HG03039 (cell line): ENCODE data around the gene FOXD1.

Experiments
- ATAC-seq: cut with Tn5 transposase; IDR thresholded peaks from one replicate; pipeline ENCODE4 v1.9.1; 2021; ENCODE audit warnings: mild to moderate bottlenecking, moderate library complexity; ENCODE audit not compliant: unreplicated experiment

FOXD1 gene

DNA sequence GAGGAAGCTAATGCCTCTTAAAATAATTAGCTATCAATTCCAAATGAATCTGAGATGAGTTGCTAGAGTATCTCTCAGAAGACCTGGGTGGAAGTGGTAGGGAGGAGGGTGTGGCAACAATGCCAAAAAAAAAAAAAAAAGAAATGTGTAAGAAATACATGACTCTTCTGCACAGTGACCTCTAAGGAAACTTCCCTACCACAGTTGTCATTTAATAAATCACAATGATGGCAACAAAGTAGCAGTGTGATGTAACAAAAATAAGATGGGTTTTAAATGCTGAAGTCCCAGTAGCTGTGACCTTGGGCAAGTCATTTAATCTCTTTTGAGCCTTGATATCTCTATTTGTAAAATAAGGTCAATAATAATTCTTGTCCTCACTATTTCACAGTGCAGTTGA is 7.2 kb downstream of the FOXD1 start:
- no peak for ATAC-seq

DNA sequence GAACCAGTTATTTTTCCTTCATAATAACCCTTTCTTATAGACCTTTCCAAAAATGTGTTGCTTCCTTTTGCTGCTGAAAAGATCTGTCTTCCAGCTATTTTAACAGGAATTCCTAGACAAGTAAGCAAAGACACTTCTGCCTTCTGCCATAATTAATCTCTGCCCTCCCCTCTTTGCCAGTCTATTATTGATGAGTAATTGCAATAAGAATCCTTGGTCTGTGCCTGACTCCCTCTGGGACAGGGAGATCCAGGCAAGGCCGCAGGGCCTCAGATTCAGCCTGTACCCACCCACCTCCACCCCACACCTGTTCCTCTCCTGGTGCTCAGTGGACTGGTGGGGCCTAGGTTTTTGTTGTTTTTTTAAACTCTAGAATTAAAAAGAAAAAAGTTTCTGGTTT is 8.3 kb downstream of the FOXD1 start:
- no peak for ATAC-seq

DNA sequence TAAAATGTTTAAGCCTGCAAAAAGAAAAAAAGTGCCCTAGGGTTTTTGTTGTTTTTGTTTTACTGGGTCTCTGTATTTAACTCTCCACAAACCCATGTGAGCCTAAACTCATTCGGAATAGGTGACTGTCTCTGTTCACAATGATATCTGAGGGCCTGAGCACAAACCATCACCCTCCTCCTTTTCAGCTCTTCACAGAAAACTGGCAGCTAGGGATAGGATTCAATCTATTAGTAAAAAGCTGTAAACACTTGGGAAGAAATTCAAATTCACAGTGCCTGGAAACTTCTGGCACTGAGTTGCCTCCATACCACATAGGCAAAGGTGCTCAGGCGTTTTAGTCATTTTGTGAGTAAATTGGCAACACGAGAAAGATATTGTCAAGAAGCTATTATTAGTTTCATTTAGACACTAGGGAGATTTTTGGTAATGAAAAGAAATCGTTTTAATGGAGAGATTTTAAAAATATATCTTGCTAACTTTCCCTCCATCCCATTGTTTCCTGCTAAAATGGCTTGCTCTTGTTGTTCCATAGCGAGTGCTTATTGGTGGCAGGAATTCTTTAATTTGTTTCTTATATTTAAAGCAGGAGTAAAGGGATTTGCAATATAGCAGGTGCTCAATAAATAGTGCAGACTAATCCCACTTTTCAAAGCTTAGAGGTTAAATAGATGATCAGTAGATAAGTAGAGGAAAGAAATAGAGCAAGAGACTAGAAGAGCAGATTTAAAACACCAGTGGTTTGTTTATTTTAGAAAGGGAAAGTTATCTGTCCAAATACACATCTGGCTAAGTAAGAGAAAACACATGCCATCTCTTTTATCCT is 9.7 kb downstream of the FOXD1 start:
- no peak for ATAC-seq

DNA sequence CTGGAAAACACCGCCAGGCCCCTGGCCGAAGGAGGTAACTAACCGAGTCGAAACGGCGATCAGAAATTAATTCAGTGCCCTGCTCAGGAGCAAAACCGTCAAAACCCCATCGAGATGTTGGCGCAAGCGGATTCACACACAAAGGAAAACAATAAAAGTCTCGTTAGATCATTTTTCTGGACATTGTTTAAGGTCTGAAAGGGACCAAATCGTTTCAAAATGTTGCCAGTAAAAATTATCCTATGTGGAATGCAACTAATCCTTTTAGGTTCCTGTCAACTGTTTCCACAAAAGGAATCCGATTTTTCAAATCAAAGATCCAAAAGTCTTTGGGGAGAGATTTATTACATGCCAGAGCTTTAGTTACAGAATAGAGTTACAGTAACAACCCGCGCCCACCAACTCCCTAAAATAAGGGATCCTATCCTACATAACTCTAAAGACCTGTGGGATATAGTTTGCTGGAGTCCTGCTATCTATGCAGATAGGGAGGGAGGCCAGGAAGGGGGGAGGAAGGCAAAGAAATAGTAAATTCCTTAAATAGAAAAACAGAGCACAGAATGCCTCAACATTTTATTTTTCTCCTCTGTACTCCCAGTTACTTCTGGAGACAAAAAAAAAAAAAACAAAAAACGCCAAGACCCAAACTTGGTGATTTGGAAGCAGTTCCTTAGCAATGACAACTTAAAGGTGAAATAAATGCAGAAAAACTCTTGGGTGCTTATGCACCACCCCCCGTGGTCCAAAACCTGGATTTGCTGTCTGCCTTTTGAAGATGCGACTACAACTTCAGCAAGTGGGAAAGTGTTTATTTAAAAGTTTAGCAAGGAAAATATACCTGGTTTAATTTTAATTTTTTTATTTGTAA is 10.6 kb downstream of the FOXD1 start:
- no peak for ATAC-seq

DNA sequence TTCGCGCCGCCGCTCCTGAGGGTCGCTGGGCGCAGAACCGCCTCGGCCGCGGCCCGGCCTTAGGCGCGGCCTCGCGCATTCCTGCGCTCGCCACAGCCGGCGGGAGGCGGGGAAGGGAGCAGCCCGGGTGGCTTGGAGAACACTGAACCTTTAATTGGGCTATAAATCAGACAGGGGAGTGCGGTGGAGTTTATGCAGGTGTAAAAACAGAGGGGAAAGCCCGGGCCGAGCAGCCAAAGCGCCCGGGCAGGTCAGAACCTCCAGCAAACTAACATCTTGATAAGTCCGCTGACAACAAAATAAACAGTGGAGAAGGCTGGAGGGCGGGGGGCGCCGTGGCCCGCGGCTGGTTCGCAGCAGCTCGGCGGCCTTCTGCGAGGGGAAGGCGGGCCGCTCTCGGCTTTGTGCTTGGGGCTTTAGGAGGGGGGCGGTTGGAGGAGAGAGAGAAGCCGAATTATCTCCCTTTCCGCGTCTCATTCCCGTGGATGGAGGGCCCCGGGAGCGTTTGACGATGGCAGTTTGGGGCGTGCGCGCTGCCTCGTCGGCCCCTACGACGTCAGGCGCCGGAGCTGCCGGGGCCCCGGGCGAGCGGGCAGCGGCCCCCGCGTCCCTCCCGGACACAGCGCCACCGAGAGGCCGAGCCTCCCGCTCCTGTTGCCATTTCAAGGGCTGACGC is 11.3 kb downstream of the FOXD1 start:
- ATAC-seq, result no peak

DNA sequence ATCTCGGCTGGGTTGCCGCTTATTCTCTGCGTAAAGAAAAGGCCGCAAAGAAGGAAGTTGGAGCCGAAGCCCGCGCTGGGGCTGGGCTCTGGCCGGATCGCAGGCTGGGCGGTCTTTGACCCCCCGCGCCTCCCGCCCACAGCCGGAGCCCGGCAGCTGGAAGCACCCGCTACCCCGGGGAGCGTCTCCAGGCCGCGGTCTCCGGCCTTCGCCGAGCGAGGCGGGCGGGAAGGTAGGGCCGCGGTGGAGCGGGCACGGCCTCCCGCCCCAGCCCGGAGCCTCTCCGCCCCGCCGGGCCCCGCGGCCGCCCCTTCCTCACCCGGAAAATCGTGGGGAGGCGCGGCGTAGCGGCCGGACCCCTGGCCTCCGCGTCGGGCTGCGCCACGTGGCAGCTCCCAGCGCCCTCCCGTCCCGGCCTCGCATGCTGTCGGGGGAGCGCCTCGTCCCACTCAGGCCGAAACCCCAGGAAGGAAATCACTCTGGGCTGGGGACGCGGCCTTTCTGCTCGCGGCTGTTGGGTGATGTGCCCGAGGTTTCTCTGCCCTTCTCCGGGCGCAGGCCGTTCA is 12.0 kb downstream of the FOXD1 start:
- no peak for ATAC-seq

DNA sequence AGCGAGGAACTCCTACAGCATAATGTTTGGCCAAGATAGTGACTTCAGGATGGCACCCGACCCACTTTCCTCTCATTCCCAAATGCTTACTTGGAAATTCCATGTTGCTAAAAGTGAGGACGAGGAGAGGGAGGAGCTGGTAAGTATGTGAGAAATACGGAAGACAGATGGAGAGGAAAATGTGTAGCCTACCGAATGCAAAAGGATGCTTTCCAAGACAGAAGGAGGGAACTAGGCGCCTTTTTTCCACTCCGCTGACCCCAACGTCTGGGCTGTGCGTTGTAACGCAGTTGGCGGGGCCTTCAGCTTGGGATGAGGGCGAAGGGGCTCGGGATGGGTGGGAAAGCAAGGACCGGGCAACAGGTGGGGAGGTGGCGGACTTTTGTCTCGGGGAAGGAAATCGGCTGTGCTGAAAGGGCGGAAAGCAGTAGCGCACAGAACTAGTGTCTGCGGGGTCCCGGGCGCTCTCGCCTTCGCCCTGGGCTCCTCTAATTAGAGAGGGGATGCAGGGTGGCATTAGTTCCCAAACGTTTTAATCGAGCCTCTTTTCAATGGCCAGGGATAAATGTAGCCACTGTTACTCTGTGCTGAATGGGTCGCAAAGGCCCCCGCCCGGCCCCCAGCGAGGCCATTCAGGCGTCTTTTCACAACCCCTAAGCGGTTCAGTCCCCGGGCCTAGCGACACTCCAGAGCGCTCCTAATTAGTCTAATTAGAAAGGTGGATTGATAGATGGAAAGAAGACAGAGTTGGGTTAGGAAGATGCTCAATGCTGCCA is 12.6 kb downstream of the FOXD1 start:
- no peak for ATAC-seq

DNA sequence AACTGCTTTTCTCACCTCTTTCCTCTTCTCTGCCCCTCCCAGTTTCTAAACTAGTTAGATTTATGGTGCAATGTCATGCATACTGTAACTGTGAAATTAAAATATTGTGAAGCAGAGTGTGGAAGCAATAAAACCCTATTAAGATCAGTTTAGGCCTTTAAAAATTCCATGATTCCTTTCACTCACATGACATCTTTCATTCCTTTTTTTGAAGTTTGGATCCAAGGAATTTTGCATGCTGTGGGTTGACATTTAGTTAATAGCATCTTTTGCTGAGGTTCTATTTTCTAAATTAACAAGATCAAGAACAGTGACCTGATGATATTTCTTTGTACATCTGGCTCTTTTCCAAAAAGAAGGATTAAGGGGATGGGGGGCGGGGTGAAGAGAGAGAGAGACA is 13.7 kb downstream of the FOXD1 start:
- no peak for ATAC-seq

DNA sequence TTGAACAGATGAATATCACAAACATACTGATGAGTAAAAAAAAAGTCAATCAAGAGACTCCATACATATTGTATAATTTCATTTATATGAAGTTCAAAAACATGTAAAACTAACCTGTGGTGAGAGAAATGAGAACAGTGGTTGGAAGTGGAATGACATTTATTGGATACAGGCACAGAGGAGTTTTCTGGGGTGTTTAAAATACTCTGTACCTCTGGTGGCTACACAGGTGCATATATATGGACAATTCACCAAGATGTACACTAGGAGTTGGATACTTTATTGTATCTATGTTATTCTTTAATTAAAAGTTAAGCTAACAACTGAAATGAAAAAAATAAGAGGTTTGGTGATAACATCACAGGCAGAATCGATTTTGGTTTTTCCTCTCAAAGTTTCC is 14.1 kb downstream of the FOXD1 start:
- ATAC-seq, result no peak

DNA sequence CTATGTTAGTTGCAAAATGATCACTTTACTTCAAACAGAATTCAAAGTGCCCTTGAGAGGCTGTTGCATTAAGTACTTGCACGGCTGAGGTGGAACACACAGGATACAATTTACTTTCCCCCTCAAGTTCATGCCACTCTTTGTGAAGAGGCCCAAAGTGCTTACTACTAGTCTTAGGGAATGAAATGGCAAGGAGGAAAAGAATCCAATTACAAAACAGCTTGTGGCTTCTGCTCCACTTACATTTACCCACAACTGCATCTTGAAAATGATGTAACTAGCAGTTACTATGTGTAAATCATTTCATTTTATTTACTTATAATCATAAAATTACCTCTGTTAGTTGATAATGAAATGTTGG is 14.6 kb downstream of the FOXD1 start:
- no peak for ATAC-seq

DNA sequence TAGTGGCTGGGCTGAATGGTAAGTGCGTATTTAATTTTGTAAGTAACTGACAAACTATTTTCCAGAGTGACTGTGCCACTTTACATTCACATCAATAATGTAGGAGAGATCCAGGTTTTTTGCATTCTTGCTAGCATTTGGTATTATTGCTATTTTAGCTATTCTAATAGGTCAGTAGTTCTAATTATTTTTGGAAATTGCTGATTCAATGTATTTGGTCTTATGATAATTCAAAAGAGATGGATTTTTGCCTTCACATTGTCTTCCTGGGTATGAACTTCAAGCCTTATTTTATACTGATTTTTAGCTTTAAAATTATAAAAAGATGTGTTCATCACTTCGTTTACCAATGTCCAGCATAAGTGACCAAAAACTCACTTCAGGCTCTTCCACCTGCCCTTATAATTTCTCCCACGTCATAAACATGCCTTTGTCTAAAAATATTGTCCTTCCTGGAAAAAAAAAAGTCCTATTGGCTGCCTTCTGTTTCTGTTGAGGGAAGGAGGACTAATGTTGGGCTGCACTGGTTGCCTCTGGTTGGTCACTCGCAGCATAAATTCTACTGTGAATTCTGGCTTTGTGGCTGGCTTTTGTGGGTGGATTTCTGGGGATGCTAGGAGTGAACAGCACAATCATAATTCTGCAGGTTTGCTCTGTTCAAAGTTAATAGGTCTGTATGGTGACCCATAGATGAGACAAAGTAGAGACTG is 15.2 kb downstream of the FOXD1 start:
- no peak for ATAC-seq

DNA sequence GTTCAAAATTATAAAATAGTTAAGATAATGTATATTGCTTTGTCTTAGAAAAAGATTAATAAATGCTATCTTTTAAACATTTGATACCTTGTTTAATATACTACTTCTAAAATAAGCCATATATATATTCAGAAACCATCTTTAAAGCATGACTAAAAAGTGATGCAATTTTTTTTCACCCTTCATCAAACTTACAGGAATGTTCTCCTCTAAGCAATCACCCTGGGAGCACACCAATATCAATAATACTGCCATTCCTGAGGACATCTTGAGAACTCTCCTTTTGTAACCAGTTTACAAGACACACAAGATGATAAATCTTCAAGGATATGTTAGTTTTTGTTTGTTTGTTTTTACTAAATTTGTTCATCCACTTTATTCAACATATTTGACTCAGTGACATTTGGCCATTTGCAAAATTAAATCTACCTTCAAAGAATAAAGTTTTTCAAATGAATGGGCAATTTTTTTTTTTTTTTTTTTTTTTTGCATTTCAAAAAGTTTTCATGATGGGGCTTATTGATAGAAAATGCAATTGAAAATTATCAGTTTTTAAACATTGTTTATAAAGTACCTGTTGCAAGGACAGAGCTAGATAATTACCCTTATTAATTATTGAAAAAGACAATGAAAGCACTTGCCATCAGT is 17.2 kb downstream of the FOXD1 start:
- no peak for ATAC-seq

DNA sequence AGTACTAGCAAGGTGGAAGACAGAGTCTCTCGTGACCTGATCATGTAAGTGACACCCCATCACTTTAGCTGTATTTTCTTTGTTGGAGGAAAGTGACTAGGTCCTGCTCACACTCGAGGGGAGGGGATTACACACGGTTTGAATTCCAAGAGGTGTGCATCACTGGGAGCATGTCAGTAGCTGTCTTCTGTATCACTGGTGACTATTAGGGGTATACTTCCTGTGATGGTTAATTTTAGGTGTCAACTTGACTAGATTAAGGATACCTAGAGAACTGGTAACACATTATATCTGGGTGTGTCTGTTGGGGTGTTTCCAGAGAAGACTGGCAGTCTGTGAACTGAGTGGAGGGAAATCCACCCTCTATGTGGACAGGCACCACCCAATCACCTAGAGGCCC is 22.5 kb downstream of the FOXD1 start:
- no peak for ATAC-seq

DNA sequence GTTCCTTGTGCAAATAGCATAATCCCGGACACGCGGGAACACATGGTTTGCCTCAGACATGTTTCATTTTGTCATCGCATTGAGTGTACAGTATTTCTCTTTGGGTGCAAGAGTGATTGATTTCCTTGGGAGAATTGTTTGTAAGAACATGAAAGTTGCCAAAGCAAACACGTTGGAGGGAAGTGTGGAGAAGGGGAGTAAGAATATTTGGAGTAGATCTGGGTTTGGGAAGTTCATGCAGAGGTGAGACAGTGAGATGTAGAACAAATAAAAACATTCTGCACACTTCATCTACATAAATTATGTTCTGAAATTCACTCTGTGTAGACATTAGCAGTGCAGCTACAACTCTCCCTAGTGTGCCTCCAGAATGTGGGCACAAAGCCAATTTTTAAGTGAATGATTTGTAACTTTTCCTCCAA is 24.0 kb downstream of the FOXD1 start:
- no peak for ATAC-seq

DNA sequence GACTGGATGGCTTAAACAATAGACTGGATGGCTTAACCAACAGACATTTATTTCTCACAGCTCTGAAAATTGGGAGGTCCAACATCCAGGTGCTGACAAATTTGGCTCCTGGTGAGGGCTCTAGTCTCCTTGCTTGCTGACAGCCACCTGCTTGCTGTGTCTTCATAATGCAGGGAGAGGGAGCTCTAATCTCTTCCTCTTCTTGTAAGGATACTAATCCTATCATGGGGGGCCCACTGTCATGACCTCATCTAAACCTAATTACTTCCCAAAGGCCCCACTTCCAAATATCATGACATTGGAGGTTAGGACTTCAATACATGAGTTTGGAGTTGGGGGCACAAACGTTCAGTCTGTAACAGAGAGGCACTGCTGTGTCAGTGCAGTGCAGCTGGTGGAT is 26.4 kb downstream of the FOXD1 start:
- ATAC-seq, result no peak

DNA sequence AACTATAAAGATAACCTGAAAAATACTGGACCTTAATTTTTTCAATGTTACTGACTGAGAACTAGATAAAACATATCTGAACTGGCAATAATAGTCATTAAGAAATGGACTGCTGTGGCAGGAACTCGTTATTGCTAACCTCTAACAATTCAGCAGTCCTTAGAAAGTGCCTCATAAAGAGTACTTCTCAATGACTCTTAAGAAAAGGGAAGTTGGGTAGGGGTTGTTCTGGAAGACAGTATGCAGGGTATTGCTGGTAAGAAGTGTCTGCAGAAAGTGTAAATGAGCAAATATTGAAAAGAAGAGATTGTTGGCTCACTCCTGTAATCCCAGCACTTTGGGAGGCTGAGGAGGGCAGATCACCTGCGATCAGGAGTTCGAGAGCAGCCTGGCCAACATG is 27.9 kb downstream of the FOXD1 start:
- ATAC-seq, result no peak

DNA sequence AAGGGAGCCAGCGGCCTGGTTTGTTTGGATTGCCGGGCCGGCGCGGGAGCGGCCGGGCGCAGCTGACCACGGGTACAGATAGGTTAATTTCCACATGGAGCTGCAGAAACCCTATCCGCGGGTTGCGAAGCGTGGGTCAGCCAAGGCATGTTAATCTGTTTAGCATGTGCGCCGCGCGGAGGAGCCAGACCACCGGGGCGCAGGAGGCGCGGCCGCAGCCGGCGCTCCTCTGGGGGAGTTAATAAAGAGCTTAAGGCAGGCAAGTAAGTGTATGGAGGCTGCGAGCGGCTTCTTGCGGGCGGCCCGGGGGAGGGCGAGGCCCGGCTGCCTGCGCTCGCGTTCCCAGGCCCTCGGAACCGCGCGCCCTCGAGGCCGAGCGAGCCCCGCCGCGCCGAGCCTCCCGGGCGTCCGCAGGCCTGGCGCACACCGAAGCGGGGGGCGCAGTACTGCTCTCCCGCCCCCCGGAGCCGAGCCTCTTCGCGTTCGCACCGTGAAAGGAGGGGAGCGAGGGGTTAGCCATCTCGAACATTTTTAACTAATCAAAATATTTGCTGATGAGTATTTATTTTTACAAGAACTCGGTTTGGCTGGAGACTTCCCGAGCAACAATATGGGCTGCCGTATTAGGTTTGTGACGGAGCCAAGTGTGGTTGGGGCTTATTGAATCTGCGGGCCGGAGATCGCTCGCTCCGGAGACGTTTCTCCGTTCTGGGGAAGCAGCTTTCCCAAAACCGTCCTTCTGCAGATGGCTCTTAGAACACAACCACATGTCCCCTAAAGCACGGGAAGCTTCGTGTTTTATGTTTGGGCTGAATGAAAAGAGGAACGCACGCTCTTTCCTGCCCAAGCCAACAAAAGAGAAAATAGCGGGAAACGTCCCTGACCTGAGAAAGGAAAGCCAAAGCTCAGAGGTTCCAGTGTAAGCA is 28.8 kb downstream of the FOXD1 start:
- ATAC-seq, result no peak

DNA sequence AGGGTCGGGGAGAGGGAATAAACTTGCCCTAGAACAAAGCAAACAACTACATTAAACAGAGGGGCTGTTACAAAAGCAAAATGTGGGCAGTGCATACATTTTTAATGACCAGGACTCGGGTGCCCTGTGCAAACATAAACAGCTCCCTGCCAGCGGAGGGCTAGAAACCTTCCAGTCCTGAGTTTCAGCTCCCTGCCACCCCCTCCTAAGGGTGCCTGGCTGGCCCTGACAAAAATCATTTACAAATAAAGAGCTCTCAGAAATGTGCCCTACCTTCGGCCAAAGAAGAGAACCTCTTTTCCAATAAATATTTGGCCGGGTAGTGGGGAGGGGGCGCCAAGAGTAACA is 29.5 kb downstream of the FOXD1 start:
- ATAC-seq, result no peak
